NCI-H2107 (cell line): ENCODE data around the gene CD55.

Experiments
- DNase-seq: peaks from one replicate; lab custom pipeline; 2025; lab: John Stamatoyannopoulos, UW

CD55 gene

GRCh38 chr1:207321079-207321789, at the start of gene CD55:
TSS of gene CD55 (plus strand) at chr1:207321678. CDS start at chr1:207321766, 88 bp downstream.
- DNase-seq = peak; percentile 41

GRCh38 chr1:207274882-207275281, 46.6 kb upstream of the CD55 start:
- DNase-seq = no peak

GRCh38 chr1:207276465-207276864, 45.0 kb upstream of the CD55 start:
- no peak for DNase-seq

GRCh38 chr1:207277241-207277640, 44.2 kb upstream of the CD55 start:
- DNase-seq = no peak

- no peak for DNase-seq
Observed at GRCh38 chr1:207279652-207280051, 41.8 kb upstream of the CD55 start.

- no peak for DNase-seq
Observed at GRCh38 chr1:207280706-207281105, 40.8 kb upstream of the CD55 start.

GRCh38 chr1:207282058-207282457, 39.4 kb upstream of the CD55 start:
- no peak for DNase-seq

- DNase-seq = no peak
Observed at GRCh38 chr1:207282496-207283380, 38.7 kb upstream of the CD55 start.

GRCh38 chr1:207283421-207283820, 38.1 kb upstream of the CD55 start:
- DNase-seq = no peak

- DNase-seq = no peak
Observed at GRCh38 chr1:207284209-207284897, 37.1 kb upstream of the CD55 start.

GRCh38 chr1:207286786-207287468, 34.6 kb upstream of the CD55 start:
- DNase-seq = no peak

GRCh38 chr1:207288315-207288714, 33.2 kb upstream of the CD55 start:
- no peak for DNase-seq

GRCh38 chr1:207289756-207290155, 31.7 kb upstream of the CD55 start:
- DNase-seq = no peak

GRCh38 chr1:207291723-207292122, 29.8 kb upstream of the CD55 start:
- no peak for DNase-seq

GRCh38 chr1:207298186-207298585, 23.3 kb upstream of the CD55 start:
- DNase-seq = no peak

- no peak for DNase-seq
Observed at GRCh38 chr1:207298636-207299398, 22.7 kb upstream of the CD55 start.

GRCh38 chr1:207300970-207301369, 20.5 kb upstream of the CD55 start:
- no peak for DNase-seq

- DNase-seq = no peak
Observed at GRCh38 chr1:207302618-207303393, 18.7 kb upstream of the CD55 start.

GRCh38 chr1:207304710-207305488, 16.6 kb upstream of the CD55 start:
- DNase-seq = no peak

GRCh38 chr1:207305489-207305873, 16.0 kb upstream of the CD55 start:
- no peak for DNase-seq
